Measurements from ENCODE around the gene MACROH2A1.

Gene MACROH2A1

DNA sequence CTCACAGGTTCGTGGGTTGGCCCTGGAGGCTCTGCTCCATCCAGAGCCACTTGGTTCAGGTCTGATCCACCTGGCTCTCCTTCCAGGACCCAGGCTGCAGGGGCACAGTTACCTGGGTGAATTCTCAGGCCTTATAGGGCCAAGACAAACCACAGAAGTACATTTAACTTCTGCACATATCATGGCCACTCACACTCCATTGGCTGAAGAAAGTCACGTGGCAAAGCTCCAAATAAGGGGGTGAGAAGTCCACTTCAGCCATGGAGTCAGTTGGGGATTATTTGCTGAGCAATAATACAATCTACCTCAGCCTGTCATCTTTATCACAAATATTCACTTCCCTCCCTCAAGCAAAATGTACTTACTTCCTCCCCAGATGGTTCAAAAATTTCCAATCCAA, 83.6 kb downstream of the MACROH2A1 start:
- no peaks in the 10 kb centered on the region for H3K9me2 ChIP-seq (replicated peaks; ENCODE audit: insufficient read depth, low read length)
- no peak overlapping the region for H3K4me2 ChIP-seq (ENCODE audit: low read depth, low read length)
- no peaks in the 10 kb centered on the region for H3K9me3 ChIP-seq (replicated peaks; ENCODE audit: insufficient read depth, low read length)
- TF ChIP-seq, protein P1, sequence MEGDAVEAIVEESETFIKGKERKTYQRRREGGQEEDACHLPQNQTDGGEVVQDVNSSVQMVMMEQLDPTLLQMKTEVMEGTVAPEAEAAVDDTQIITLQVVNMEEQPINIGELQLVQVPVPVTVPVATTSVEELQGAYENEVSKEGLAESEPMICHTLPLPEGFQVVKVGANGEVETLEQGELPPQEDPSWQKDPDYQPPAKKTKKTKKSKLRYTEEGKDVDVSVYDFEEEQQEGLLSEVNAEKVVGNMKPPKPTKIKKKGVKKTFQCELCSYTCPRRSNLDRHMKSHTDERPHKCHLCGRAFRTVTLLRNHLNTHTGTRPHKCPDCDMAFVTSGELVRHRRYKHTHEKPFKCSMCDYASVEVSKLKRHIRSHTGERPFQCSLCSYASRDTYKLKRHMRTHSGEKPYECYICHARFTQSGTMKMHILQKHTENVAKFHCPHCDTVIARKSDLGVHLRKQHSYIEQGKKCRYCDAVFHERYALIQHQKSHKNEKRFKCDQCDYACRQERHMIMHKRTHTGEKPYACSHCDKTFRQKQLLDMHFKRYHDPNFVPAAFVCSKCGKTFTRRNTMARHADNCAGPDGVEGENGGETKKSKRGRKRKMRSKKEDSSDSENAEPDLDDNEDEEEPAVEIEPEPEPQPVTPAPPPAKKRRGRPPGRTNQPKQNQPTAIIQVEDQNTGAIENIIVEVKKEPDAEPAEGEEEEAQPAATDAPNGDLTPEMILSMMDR (IDR thresholded peaks at IDR 0.05; ENCODE audit: low read length), result no peak
- TF ChIP-seq EZH2 (optimal IDR thresholded peaks at IDR 0.05; ENCODE audit: low read depth, low read length) (no peak), EZH2phosphoT487 (IDR thresholded peaks at IDR 0.05; ENCODE audit: low read length) (no peak)
- no peak for DNase-seq
- no peak overlapping the region for H3K27ac ChIP-seq (ENCODE audit: low read length)
- H2AFZ ChIP-seq (ENCODE audit: low read length), result no peak overlapping the region
- H3F3A ChIP-seq (ENCODE audit: insufficient read depth, low read length), result peaks cover 13% of the 10 kb centered on the region; the same call in 1 of the 2 replicates
- no peaks in the 10 kb centered on the region for H3K36me3 ChIP-seq (replicated peaks; ENCODE audit: insufficient read depth, low read length)
- no peaks in the 10 kb centered on the region for H3K27me3 ChIP-seq (replicated peaks; ENCODE audit: insufficient read depth, low read length)
- no peak overlapping the region for H3K4me3 ChIP-seq (ENCODE audit: low read length)
- H3K9ac ChIP-seq (ENCODE audit: low read length), result no peak overlapping the region
- no peaks in the 10 kb centered on the region for H4K20me1 ChIP-seq (ENCODE audit: insufficient read depth, low read length)
- no peaks in the 10 kb centered on the region for H3K79me2 ChIP-seq (ENCODE audit: low read length)
- H3K4me1 ChIP-seq (ENCODE audit: low read length), result peaks cover 24% of the 10 kb centered on the region

DNA sequence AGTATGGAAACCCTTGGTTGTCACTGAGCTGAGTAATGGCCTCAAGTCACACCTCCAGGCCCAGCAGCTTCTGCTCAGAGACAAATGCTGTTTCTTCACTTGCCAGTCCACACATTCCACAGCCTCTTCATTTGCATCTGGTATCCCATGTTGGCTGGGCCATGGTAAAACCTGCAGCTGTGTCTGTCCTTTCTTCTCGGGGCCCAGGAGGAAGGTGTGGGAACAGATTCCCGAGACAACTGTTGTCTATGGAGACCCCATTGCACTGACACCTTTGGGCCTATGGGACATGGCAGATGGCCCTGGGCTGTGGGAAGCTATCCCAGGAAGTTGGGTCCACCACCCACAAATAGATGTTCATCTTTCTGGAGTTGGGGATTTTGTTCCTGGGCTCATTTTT, 85.1 kb downstream of the MACROH2A1 start:
- Histone ChIP-seq H3F3A (ENCODE audit: insufficient read depth, low read length) (peaks cover 13% of the 10 kb centered on the region; the same call in 1 of the 2 replicates), H2AFZ (ENCODE audit: low read length) (no peak overlapping the region), H3K9me2 (replicated peaks; ENCODE audit: insufficient read depth, low read length) (no peaks in the 10 kb centered on the region), H3K27me3 (replicated peaks; ENCODE audit: insufficient read depth, low read length) (no peaks in the 10 kb centered on the region), H3K79me2 (ENCODE audit: low read length) (no peaks in the 10 kb centered on the region), H3K27ac (ENCODE audit: low read length) (peak overlapping the region; percentile 6; the same call in 1 of the 2 replicates), H3K9ac (ENCODE audit: low read length) (no peak overlapping the region), H3K36me3 (replicated peaks; ENCODE audit: insufficient read depth, low read length) (no peaks in the 10 kb centered on the region), H3K4me3 (ENCODE audit: low read length) (no peak overlapping the region), H3K4me2 (ENCODE audit: low read depth, low read length) (peak overlapping the region; percentile 16; the same call in 1 of the 2 replicates), H4K20me1 (ENCODE audit: insufficient read depth, low read length) (no peaks in the 10 kb centered on the region), H3K9me3 (replicated peaks; ENCODE audit: insufficient read depth, low read length) (no peaks in the 10 kb centered on the region), H3K4me1 (ENCODE audit: low read length) (peaks cover 24% of the 10 kb centered on the region)
- TF ChIP-seq EZH2phosphoT487 (IDR thresholded peaks at IDR 0.05; ENCODE audit: low read length) (no peak), EZH2 (optimal IDR thresholded peaks at IDR 0.05; ENCODE audit: low read depth, low read length) (no peak)
- TF ChIP-seq, protein P1 (IDR thresholded peaks at IDR 0.05; ENCODE audit: low read length), result no peak
- no peak for DNase-seq

DNA sequence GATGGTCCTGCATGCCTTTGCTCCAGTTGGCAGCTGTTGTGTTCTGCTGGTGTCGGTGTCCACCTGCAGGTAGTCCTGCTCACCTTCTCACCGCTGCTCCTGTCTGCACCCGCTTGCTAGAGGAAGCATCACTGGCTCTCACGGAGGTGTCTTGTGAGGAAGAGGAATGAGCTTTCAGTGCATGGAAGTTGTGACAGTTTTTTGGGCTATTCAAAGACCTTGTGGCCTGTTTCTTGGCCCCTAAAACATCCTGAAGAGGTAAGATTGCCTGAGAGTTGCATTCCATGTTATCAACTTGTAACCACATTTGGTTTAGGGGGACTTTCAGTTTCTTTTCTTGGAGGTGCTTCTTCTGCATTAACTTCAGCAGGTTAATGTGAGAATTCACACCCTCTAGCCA, 85.6 kb downstream of the MACROH2A1 start:
- Histone ChIP-seq H3K27me3 (replicated peaks; ENCODE audit: insufficient read depth, low read length) (no peaks in the 10 kb centered on the region), H3K4me1 (ENCODE audit: low read length) (peaks cover 24% of the 10 kb centered on the region), H2AFZ (ENCODE audit: low read length) (no peak overlapping the region), H3K4me2 (ENCODE audit: low read depth, low read length) (peak overlapping the region; percentile 16), H3K36me3 (replicated peaks; ENCODE audit: insufficient read depth, low read length) (no peaks in the 10 kb centered on the region), H3F3A (ENCODE audit: insufficient read depth, low read length) (peaks cover 13% of the 10 kb centered on the region; the same call in 1 of the 2 replicates), H3K27ac (ENCODE audit: low read length) (peak overlapping the region; percentile 6; the same call in 1 of the 2 replicates), H4K20me1 (ENCODE audit: insufficient read depth, low read length) (no peaks in the 10 kb centered on the region), H3K9ac (ENCODE audit: low read length) (no peak overlapping the region), H3K9me2 (replicated peaks; ENCODE audit: insufficient read depth, low read length) (no peaks in the 10 kb centered on the region), H3K79me2 (ENCODE audit: low read length) (no peaks in the 10 kb centered on the region), H3K4me3 (ENCODE audit: low read length) (no peak overlapping the region), H3K9me3 (replicated peaks; ENCODE audit: insufficient read depth, low read length) (no peaks in the 10 kb centered on the region)
- TF ChIP-seq, protein P1 (IDR thresholded peaks at IDR 0.05; ENCODE audit: low read length), result peak; percentile 13; the same call in 1 of the 2 replicates
- TF ChIP-seq EZH2 (optimal IDR thresholded peaks at IDR 0.05; ENCODE audit: low read depth, low read length), result no peak
- DNase-seq, result peak; percentile 85
